ENCODE data around the gene LRRC27. TPM values are rescaled to one million over a fixed set of nuclear protein-coding genes. Genes with fewer than 3 reads are reported as not detected.

LRRC27 gene
- total RNA-seq, 1 donor from 2014 or later: 3.9 TPM

GRCh38 chr10:132301371-132302330 is 30.3 kb upstream of the LRRC27 start:
- no peak for ATAC-seq

- no peak for ATAC-seq
Measured at GRCh38 chr10:132302421-132303310, 29.3 kb upstream of the LRRC27 start.

- no peak for ATAC-seq
Measured at GRCh38 chr10:132303361-132304115, 28.5 kb upstream of the LRRC27 start.

- ATAC-seq: no peak
Measured at GRCh38 chr10:132304756-132305509, 27.1 kb upstream of the LRRC27 start.

- no peak for ATAC-seq
Measured at GRCh38 chr10:132305654-132306342, 26.2 kb upstream of the LRRC27 start.

- ATAC-seq: no peak
Measured at GRCh38 chr10:132306343-132306685, 25.7 kb upstream of the LRRC27 start.

- peak; percentile 23 for ATAC-seq
Measured at GRCh38 chr10:132306864-132307751, 24.9 kb upstream of the LRRC27 start.

GRCh38 chr10:132307823-132308586 is 24.0 kb upstream of the LRRC27 start, which contains the start of gene STK32C:
Gene STK32C, minus strand, starts transcription at chr10:132307950. Its CDS starts 117 bp downstream, at chr10:132307833.
- peak; percentile 96 for ATAC-seq

- ATAC-seq: peak; percentile 12
Measured at GRCh38 chr10:132308587-132309470, 23.2 kb upstream of the LRRC27 start.

- ATAC-seq: no peak
Measured at GRCh38 chr10:132309471-132309865, 22.5 kb upstream of the LRRC27 start.

- no peak for ATAC-seq
Measured at GRCh38 chr10:132309879-132310591, 22.0 kb upstream of the LRRC27 start.

- no peak for ATAC-seq
Measured at GRCh38 chr10:132310701-132311337, 21.2 kb upstream of the LRRC27 start.

GRCh38 chr10:132311338-132311939 is 20.6 kb upstream of the LRRC27 start:
- no peak for ATAC-seq

- ATAC-seq: no peak
Measured at GRCh38 chr10:132313305-132313704, 18.7 kb upstream of the LRRC27 start.

GRCh38 chr10:132313865-132314264 is 18.1 kb upstream of the LRRC27 start:
- no peak for ATAC-seq

- ATAC-seq: no peak
Measured at GRCh38 chr10:132314336-132314735, 17.7 kb upstream of the LRRC27 start.

All from esophagus mucosa (tissue), 1 donor.